Gastroesophageal sphincter (tissue), 4 donors: ENCODE data around the gene ADAM17. TPM values are rescaled to one million over a fixed set of nuclear protein-coding genes. Genes with fewer than 3 reads are reported as not detected.

Source experiments
- ATAC-seq: fragments of 150-250 bp; one replicate; pipeline ENCODE4 v1.9.1; 2016; ENCODE audit warnings: mild to moderate bottlenecking, moderate library complexity
- H3K27ac ChIP-seq, 4 donors: fragments of 200-600 bp; sonication (generic) in 3 of 4; 1 replicate in 3 of 4; 2 replicates in 1 of 4; pipeline ENCODE4 v1.5.1; 2016 to 2019
- H3K27me3 ChIP-seq: fragments of 200-600 bp; sonication (generic); one replicate; pipeline ENCODE4 v1.5.1; 2019
- H3K36me3 ChIP-seq, 2 donors: fragments of 200-600 bp; sonication (generic); one replicate each; pipeline ENCODE4 v1.5.1; 2019; ENCODE audit warnings: control low read depth in 1 of 2
- H3K4me1 ChIP-seq, 3 donors: fragments of 200-600 bp; sonication (generic); 1 replicate in 2 of 3; 2 replicates in 1 of 3; pipeline ENCODE4 v1.5.1; 2016 to 2019; ENCODE audit warnings: control low read depth in 2 of 3
- H3K4me3 ChIP-seq, 2 donors: fragments of 200-600 bp; sonication (generic); one replicate each; pipeline ENCODE4 v1.5.1; 2019; ENCODE audit warnings: mild to moderate bottlenecking in 1 of 2, moderate library complexity in 1 of 2
- H3K9me3 ChIP-seq, 3 donors: fragments of 200-600 bp; sonication (generic); one replicate each; pipeline ENCODE4 v1.5.1; 2017 to 2019; ENCODE audit warnings: control low read depth in 2 of 3
- EP300 ChIP-seq: sonication (generic); formaldehyde crosslinking; IDR thresholded peaks from one replicate; pipeline ENCODE4 v1.6.1; 2017; ENCODE audit warnings: antibody characterized with exemption, mild to moderate bottlenecking
- POLR2A ChIP-seq, 2 donors: fragments of 450-650 bp; IDR thresholded peaks; one replicate each; pipeline ENCODE4 v1.6.1; 2017; ENCODE audit warnings: antibody characterized with exemption in 2 of 2, mild to moderate bottlenecking in 2 of 2, moderate library complexity in 1 of 2
- POLR2AphosphoS5 ChIP-seq: sonication (generic); formaldehyde crosslinking; IDR thresholded peaks from one replicate; pipeline ENCODE4 v1.6.1; 2017; ENCODE audit warnings: antibody characterized with exemption
- WGBS, 2 donors: methylation state at CpG; one replicate each; pipeline ENCODE4 v1.1.5; 2018; ENCODE audit warnings: low coverage in 1 of 2; 5-methylcytosine and 5-hydroxymethylcytosine counted together
- total RNA-seq, 4 donors: library from RNA; depleted of rRNA; stranded (reverse); fragments of >200 nt; gene quantifications; one replicate each; pipeline ENCODE4 v1.1.0, GENCODE V29; 2016
- TF ChIP-seq, protein P1 (sequence below), 4 experiments: fragments of 200-600 bp in 2 of 4; fragments of 450-650 bp in 2 of 4; sonication (generic) in 1 of 4; IDR thresholded peaks; one replicate each; pipeline ENCODE4 v1.5.1; 2017 to 2019; ENCODE audit warnings: antibody characterized with exemption in 4 of 4, mild to moderate bottlenecking in 2 of 4, moderate library complexity in 2 of 4

ADAM17 gene
- total RNA-seq, 4 donors from 2014 or later = 16.0 to 38.3 (median 17.9) TPM

DNA sequence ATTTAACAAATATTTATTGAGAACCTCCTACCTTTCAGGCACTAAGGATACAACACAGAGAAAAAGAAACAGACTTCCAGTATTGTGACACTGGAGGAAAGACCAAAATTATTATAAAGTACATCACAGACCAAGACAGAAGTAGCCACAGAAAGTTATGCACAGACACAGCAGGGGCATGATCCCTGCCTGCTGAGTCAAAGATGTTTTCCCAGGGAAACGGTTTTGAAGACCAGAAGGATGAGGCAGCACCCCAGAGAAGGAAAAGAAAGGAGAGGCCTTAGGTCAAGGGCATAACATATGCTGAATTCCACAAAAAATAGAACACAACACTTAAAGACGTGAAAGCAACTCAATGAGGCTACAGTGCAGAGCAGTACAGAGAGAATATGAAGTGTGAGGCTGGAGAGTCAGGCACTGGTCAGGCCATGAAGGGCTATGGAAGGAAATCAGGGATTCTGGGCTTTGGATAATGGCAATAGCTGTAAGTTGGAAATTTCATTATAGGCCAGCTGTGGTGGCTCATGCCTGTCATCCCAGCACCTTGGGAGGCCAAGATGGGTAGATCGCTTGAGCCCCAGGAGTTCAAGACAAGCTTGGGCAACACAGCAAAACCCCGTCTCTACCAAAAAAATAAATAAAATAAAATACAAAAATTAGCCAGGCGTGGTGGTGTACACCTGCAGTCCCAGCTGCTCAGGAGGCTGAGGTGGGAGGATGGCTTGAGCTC lies 8.2 kb downstream of the ADAM17 start:
- no peaks in the 10 kb centered on the region for H3K27me3 ChIP-seq
- no peaks in the 10 kb centered on the region for H3K9me3 ChIP-seq
- 71 to 87% methylated on average over 3 to 5 of the region's 5 CpGs for WGBS, 2 donors
- no peak for ATAC-seq
- H3K27ac ChIP-seq = no peak overlapping the region
- H3K4me3 ChIP-seq = no peak overlapping the region
- H3K4me1 ChIP-seq = peaks cover 0 to 68% (median 8%) of the 10 kb centered on the region in 3 donors
- peaks cover 0 to 5% of the 10 kb centered on the region in 2 donors for H3K36me3 ChIP-seq
- no peak for TF ChIP-seq POLR2A (IDR thresholded peaks at IDR 0.05)
- TF ChIP-seq, protein P1, sequence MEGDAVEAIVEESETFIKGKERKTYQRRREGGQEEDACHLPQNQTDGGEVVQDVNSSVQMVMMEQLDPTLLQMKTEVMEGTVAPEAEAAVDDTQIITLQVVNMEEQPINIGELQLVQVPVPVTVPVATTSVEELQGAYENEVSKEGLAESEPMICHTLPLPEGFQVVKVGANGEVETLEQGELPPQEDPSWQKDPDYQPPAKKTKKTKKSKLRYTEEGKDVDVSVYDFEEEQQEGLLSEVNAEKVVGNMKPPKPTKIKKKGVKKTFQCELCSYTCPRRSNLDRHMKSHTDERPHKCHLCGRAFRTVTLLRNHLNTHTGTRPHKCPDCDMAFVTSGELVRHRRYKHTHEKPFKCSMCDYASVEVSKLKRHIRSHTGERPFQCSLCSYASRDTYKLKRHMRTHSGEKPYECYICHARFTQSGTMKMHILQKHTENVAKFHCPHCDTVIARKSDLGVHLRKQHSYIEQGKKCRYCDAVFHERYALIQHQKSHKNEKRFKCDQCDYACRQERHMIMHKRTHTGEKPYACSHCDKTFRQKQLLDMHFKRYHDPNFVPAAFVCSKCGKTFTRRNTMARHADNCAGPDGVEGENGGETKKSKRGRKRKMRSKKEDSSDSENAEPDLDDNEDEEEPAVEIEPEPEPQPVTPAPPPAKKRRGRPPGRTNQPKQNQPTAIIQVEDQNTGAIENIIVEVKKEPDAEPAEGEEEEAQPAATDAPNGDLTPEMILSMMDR (IDR thresholded peaks at IDR 0.05) = no peak
- TF ChIP-seq EP300 = no peak
- TF ChIP-seq POLR2AphosphoS5 = no peak

DNA sequence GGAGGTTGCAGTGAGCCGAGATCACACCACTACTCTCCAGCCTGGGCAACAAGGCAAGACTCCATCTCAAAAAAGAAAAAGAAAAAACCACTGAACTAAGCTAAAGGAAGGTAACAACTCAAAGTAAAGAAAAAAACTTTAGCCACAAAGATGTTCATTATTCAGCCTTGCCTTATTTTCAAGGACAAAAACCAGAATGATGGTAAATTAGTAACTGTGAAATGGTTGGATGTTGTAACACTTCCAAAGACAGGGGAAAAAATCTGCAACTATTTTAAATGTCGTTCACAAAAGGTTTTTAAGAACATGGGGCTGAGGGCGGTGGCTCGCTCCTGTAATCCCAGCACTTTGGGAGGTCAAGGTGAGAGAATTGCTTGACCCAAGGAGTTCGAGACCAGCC lies 10.1 kb downstream of the ADAM17 start:
- H3K9me3 ChIP-seq = no peaks in the 10 kb centered on the region
- no peak overlapping the region for H3K4me3 ChIP-seq
- WGBS, 2 donors = 84 to 85% methylated on average over 4 to 5 of the region's 5 CpGs
- ATAC-seq = no peak
- peaks cover 0 to 49% (median 4%) of the 10 kb centered on the region in 3 donors for H3K4me1 ChIP-seq
- H3K27ac ChIP-seq = no peak overlapping the region
- H3K36me3 ChIP-seq = peaks cover 0 to 21% of the 10 kb centered on the region in 2 donors
- no peaks in the 10 kb centered on the region for H3K27me3 ChIP-seq
- TF ChIP-seq POLR2AphosphoS5 (no peak), EP300 (no peak), POLR2A (IDR thresholded peaks at IDR 0.05) (no peak)
- TF ChIP-seq, protein P1 (IDR thresholded peaks at IDR 0.05) = no peak

DNA sequence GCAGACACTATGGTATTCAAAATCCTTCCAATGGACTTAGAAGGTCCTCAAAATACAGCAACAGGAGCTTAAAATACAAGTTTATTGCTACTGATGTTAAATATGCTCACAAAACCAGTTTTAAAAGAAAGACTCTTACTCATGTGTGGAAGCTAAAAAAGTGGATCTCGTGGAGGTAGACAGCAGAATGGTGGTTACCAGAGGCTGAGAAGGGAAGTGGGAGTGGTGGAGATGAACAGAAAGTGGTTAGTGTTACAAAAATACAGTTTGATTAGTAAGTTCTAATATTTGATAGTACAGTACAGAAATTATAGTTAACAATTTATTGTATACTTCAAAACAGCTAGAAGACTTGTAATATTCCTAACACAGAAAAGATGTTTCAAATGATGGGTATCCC lies 12.1 kb downstream of the ADAM17 start:
- WGBS, 2 donors = 41 to 43% methylated on average over 1 of the region's 1 CpG
- no peak overlapping the region for H3K27ac ChIP-seq
- no peaks in the 10 kb centered on the region for H3K9me3 ChIP-seq
- H3K4me3 ChIP-seq = no peak overlapping the region
- TF ChIP-seq POLR2AphosphoS5 = no peak
- no peak for TF ChIP-seq EP300
- no peak for TF ChIP-seq POLR2A (IDR thresholded peaks at IDR 0.05)
- TF ChIP-seq, protein P1 (IDR thresholded peaks at IDR 0.05) = no peak
- H3K27me3 ChIP-seq = no peaks in the 10 kb centered on the region
- peaks cover 0 to 21% of the 10 kb centered on the region in 2 donors for H3K36me3 ChIP-seq
- H3K4me1 ChIP-seq = peaks cover 0 to 48% (median 0%) of the 10 kb centered on the region in 3 donors
- no peak for ATAC-seq

DNA sequence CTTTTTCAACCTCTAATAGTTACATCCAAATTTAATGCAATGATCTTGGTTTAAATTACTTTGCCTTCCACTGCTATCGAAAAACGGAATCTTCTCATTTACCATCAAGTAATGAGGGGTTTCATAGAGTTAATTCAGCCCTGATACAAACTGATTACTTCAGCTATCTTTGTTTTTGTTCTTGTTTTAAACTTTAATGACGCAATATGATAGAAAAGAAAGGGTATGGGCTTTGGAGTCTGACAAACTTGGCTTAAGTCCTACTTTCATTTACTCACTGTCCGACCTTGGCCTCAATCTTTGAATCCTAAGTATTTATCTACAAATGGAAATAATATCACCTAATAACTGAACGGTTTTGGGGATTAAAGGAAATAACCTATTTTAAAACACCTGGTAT lies 16.1 kb downstream of the ADAM17 start:
- no peak overlapping the region for H3K4me3 ChIP-seq

More for the DNA sequence above, 16.1 kb downstream of the ADAM17 start:
- Histone ChIP-seq H3K27me3 (no peaks in the 10 kb centered on the region), H3K9me3 (no peaks in the 10 kb centered on the region), H3K27ac (peak overlapping the region in 3 of 4 donors; percentile 13 to 48 (median 37)), H3K36me3 (peaks cover 0 to 27% of the 10 kb centered on the region in 2 donors), H3K4me1 (peaks cover 0 to 24% (median 0%) of the 10 kb centered on the region in 3 donors)
- 55 to 73% methylated on average over 5 of the region's 5 CpGs for WGBS, 2 donors
- peak; percentile 51 for ATAC-seq
- TF ChIP-seq, protein P1 (IDR thresholded peaks at IDR 0.05) = no peak
- no peak for TF ChIP-seq EP300
- no peak for TF ChIP-seq POLR2AphosphoS5
- TF ChIP-seq POLR2A (IDR thresholded peaks at IDR 0.05) = no peak
